Lower leg skin (tissue), 4 donors: ENCODE results near the gene CD151. TPM values are rescaled to one million over a fixed set of nuclear protein-coding genes. Genes with fewer than 3 reads are reported as not detected.

ENCODE experiments used
- DNase-seq, 2 donors: peaks; one replicate each; pipeline ENCODE4 v3.0.0-alpha.2; 2019; ENCODE audit warnings: low spot score in 2 of 2
- H3K4me3 ChIP-seq: fragments of 200-600 bp; sonication (generic); 2 replicates; pipeline ENCODE4 v1.5.1; 2017; ENCODE audit warnings: mild to moderate bottlenecking, low read depth; ENCODE audit not compliant: poor library complexity, severe bottlenecking
- POLR2A ChIP-seq, 2 donors: fragments of 450-650 bp; IDR thresholded peaks; one replicate each; pipeline ENCODE4 v1.6.1; 2016 to 2017; ENCODE audit warnings: antibody characterized with exemption in 2 of 2, mild to moderate bottlenecking in 1 of 2, moderate library complexity in 1 of 2
- WGBS, 2 donors: methylation state at CpG; one replicate each; pipeline ENCODE4 v1.1.5; 2018; 5-methylcytosine and 5-hydroxymethylcytosine counted together
- intact Hi-C: fragments of 100-400 bp; cut with DNase I; formaldehyde crosslinking; loops from one replicate; pipeline ENCODE4 v1.15.0; 2023; ENCODE audit warnings: low total_unique reads
- total RNA-seq, 4 donors: library from RNA; depleted of rRNA; stranded (reverse); fragments of >200 nt; gene quantifications; one replicate each; pipeline ENCODE4 v1.1.0, GENCODE V29; 2016
- TF ChIP-seq, protein P1 (sequence below), 3 donors: fragments of 450-650 bp; IDR thresholded peaks; one replicate each; pipeline ENCODE4 v1.5.1; 2016; ENCODE audit warnings: antibody characterized with exemption in 3 of 3, mild to moderate bottlenecking in 3 of 3, moderate library complexity in 2 of 3

The CD151 gene
- total RNA-seq, 4 donors from 2014 or later: 124 to 186 (median 157) TPM

- WGBS, 2 donors: 82 to 88% methylated on average over 11 to 14 of the region's 14 CpGs
- no peak for DNase-seq
- no peak overlapping the region for H3K4me3 ChIP-seq
- intact Hi-C loops: no loop called here
- no peak for TF ChIP-seq POLR2A (IDR thresholded peaks at IDR 0.05)
- TF ChIP-seq, protein P1, sequence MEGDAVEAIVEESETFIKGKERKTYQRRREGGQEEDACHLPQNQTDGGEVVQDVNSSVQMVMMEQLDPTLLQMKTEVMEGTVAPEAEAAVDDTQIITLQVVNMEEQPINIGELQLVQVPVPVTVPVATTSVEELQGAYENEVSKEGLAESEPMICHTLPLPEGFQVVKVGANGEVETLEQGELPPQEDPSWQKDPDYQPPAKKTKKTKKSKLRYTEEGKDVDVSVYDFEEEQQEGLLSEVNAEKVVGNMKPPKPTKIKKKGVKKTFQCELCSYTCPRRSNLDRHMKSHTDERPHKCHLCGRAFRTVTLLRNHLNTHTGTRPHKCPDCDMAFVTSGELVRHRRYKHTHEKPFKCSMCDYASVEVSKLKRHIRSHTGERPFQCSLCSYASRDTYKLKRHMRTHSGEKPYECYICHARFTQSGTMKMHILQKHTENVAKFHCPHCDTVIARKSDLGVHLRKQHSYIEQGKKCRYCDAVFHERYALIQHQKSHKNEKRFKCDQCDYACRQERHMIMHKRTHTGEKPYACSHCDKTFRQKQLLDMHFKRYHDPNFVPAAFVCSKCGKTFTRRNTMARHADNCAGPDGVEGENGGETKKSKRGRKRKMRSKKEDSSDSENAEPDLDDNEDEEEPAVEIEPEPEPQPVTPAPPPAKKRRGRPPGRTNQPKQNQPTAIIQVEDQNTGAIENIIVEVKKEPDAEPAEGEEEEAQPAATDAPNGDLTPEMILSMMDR (IDR thresholded peaks at IDR 0.05): no peak
These were observed 33.7 kb downstream of the CD151 start for GRCh38 chr11:866481-866880.

DNA sequence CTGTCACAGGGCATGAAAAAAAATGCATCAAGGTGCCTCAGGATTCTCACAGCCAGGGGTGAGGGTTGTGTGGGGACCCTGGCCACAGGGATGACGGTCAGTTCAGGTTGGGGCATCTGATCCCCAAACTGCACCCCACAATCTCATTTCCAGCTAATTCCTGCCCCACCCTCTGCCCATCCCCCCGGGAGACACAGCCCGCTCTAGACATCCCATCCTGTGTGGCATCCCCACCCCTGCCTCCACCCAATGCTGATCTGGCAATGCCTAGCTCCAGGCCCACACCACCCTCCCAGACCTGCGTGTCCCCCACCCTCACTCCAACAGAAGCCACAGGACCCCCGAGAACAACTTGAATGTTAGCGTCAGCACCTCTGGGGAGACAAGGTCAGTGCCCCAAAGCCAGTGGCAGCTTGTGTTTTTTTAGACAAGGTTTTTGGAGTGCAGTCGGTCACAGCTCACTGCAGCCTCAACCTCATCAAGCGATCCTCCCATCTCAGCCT lies 35.2 kb downstream of the CD151 start:
- no peak for DNase-seq
- TF ChIP-seq, protein P1 (IDR thresholded peaks at IDR 0.05): no peak
- no peak for TF ChIP-seq POLR2A (IDR thresholded peaks at IDR 0.05)
- WGBS, 2 donors: 81 to 93% methylated on average over 8 of the region's 8 CpGs

GRCh38 chr11:868394-868793 lies 35.6 kb downstream of the CD151 start:
- TF ChIP-seq, protein P1 (IDR thresholded peaks at IDR 0.05): no peak
- TF ChIP-seq POLR2A (IDR thresholded peaks at IDR 0.05): no peak
- H3K4me3 ChIP-seq: no peak overlapping the region
- no peak for DNase-seq
- intact Hi-C loops: no loop called here
- 88 to 90% methylated on average over 17 of the region's 17 CpGs for WGBS, 2 donors

More for the DNA sequence above, 35.2 kb downstream of the CD151 start:
- H3K4me3 ChIP-seq: no peak overlapping the region
- intact Hi-C loops: no loop called here

GRCh38 chr11:868802-869201 lies 36.0 kb downstream of the CD151 start:
- 76 to 83% methylated on average over 7 to 12 of the region's 12 CpGs for WGBS, 2 donors
- TF ChIP-seq, protein P1 (IDR thresholded peaks at IDR 0.05): no peak
- TF ChIP-seq POLR2A (IDR thresholded peaks at IDR 0.05): no peak
- DNase-seq: no peak
- H3K4me3 ChIP-seq: no peak overlapping the region
- intact Hi-C loops: no loop called here

- no peak for TF ChIP-seq POLR2A (IDR thresholded peaks at IDR 0.05)
- TF ChIP-seq, protein P1 (IDR thresholded peaks at IDR 0.05): no peak
- WGBS, 2 donors: 81 to 84% methylated on average over 9 to 22 of the region's 25 CpGs
- no peak overlapping the region for H3K4me3 ChIP-seq
- DNase-seq: no peak
- intact Hi-C loops: no loop called here
These were observed 36.8 kb downstream of the CD151 start for GRCh38 chr11:869399-870126.

- 73 to 86% methylated on average over 8 of the region's 8 CpGs for WGBS, 2 donors
- H3K4me3 ChIP-seq: no peak overlapping the region
- intact Hi-C loops: no loop called here
- no peak for DNase-seq
- no peak for TF ChIP-seq POLR2A (IDR thresholded peaks at IDR 0.05)
- TF ChIP-seq, protein P1 (IDR thresholded peaks at IDR 0.05): no peak
These were observed 37.3 kb downstream of the CD151 start for GRCh38 chr11:870127-870413.
